ENCODE results near the gene ST3GAL3.
A peak's percentile ranks its signal among the peaks of the same experiment; 100 is the strongest.

- TF ChIP-seq CTCF (IDR thresholded peaks at IDR 0.05), result no peak
- no peak for TF ChIP-seq EZH2phosphoT487 (IDR thresholded peaks at IDR 0.05; ENCODE audit: borderline replicate concordance, low read depth)
- TF ChIP-seq RAD21 (IDR thresholded peaks at IDR 0.05; ENCODE audit: low read length), result peak; percentile 6; the same call in 1 of the 2 replicates
- no peak for TF ChIP-seq POLR2AphosphoS5 (IDR thresholded peaks at IDR 0.05; ENCODE audit: low read depth, low read length)
- no peak for TF ChIP-seq USF1 (IDR thresholded peaks at IDR 0.05; ENCODE audit: borderline replicate concordance, low read depth)
- TF ChIP-seq NFIC (IDR thresholded peaks at IDR 0.05; ENCODE audit: borderline replicate concordance), result no peak
- TF ChIP-seq JUND (IDR thresholded peaks at IDR 0.05), result no peak
- TF ChIP-seq GATA2 (CRISPR knock-in tag; IDR thresholded peaks at IDR 0.05), result no peak
- no peak for TF ChIP-seq MAX (IDR thresholded peaks at IDR 0.05; ENCODE audit: low read depth)
- TF ChIP-seq RCOR1 (IDR thresholded peaks at IDR 0.05; ENCODE audit: low read length), result no peak
- no peak for TF ChIP-seq MEF2A (IDR thresholded peaks at IDR 0.05; ENCODE audit: borderline replicate concordance, low read depth)
- TF ChIP-seq YY1 (IDR thresholded peaks at IDR 0.05; ENCODE audit: low read depth), result no peak
Measured at GRCh38 chr1:43843684-43844083, 136.3 kb downstream of the ST3GAL3 start.

Measured in SK-N-SH (cell line).